Dedifferentiated amniotic fluid mesenchymal stem cell (primary cell): ENCODE data around the gene NAE1.
"Not testable (repeated sequence)": the region's sequence is repeated elsewhere in the genome, so short reads cannot be mapped to it uniquely, and the experiment has no call there.

Experiments
- DNase-seq: peaks from one replicate; pipeline ENCODE4 v3.0.0-alpha.2; 2016; ENCODE audit errors: extremely low spot score

NAE1 gene

DNA sequence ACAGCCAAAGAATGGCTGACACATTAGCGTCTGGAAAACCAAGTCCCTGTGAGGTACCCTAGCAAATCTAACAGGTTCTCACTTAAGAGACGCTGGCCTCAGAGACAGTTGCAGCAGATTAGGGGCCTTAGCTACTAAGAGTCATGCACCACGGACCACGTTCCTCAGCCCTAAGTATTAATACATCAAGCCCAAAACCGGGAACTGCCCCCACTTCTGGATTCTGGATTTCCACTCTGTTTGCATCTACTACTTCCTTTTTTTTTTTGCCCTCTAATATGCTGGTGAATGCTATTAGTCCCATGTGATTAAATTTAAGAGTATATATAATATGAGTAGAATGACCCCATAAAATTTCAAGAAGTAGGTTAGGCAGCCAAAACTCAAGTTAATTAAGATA is 28.6 kb downstream of the NAE1 start:
- no peak for DNase-seq

DNA sequence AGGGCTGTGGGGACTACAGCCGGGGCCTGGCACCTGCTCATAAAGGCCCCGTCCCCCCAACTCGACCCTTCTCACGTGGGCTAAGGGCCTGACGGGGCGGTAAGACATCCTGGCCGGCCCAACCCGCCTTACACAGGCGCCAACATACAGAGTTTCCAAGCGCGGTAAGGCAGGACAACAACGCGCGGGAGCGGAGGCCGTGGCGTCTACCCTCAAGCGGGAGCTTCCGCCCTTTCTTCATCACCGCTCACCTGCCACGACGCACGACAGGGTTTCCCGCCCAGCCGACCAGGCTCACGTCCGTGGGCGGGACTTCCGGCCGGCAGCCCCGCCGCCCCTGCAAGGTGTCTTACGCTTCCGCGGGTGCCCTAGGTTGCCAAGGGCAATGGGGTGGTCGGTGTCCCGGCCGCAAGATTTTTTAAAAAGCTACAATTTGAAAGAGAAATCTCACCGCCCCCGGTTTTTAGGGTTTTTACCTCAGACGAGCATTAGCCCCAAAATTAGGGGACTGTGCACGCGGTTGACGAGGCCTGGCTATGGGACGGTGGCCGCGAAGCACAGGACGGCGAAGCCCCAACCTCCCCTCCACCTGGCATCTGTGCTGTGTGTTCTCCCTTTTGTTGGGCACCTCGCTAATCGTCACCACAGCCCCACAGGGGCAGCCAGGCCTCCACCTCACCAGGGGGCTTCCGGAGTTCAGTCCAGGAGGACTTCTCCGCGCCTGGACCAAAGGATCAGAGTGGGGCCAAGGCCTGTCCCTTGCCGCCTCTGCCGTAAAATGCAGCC is 29.3 kb downstream of the NAE1 start, which contains the start of gene TERB1:
TERB1 (minus strand) TSS at position 265 of the 786 bp plus-strand sequence. CDS start 4,786 bp downstream, outside the sequence.
- DNase-seq: no peak

DNA sequence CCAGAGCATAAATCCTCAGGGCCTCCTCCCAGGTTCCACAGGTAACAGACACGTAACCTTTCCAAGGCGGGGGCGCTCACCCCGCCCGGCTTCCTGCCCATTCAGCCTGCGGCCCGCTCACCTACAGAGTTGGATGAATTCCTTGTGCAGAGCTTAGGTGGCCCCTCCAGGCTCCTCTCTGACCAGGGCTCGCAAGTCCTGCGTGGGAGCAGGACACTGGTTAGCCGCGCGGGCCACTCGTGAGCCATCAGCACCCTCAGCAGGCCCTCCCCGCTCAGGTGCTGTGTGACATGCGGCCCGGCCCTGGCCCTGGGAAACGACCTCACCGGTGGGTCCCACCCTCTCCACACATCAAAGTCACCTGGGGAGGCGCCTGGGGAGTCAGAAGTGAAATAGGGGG is 29.9 kb downstream of the NAE1 start:
- DNase-seq: no peak

DNA sequence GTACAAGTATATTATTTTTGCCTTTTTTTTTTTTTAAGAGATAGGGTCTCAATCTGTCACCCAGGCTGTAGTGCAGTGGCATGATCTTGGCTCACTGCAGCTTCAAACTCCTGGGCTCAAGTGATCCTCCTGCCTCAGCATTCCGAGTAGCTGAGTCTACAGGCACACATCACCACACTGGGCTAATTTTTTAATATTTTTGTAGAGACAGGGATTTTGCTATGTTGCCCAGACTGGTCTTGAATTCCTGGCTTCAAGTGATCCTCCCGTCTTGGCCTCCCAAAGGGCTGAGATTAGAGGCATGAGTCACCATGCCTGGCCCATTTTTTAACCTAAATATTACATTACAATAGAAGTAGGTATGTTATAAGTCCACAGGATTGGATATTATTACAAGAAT is 32.6 kb downstream of the NAE1 start:
- no peak for DNase-seq

DNA sequence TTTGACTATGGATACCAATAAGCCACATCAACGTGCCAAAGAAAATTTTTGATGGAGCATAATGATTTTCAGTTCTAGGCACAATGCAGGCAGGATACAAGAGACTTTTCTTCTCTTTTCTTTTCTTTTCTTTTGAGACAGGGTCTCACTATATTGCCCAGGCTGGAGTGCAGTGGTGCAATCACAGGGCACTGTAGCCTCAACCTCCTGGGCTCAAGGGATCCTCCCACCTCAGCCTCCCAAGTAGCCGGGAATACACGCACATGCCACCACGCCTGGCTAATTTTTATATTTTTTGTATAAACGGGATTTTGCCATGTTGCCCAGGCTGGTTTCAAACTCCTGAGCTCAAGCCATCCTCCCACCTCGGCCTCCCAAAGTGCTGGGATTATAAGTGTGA is 36.8 kb downstream of the NAE1 start:
- DNase-seq: not testable (repeated sequence)

- DNase-seq: no peak
Measured at GRCh38 chr16:66790130-66790733, 40.5 kb downstream of the NAE1 start.

DNA sequence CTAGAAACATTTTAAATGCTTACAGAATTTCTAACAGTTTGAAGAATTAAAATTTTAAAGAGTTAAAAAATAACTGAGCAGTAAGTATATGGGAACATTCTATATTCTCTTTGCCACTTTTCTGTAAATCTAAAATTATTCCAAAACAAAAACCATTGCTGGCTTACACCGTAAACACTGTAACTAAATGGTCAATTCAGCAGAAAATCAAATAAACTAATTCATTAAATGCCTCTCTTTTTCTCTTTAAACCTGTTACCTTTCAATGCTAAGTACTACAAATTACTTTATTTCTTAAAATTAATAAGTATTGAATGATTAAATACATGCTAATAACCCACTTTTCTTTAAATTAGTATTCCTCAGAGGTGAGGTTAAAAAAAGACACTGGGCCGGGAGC is 43.3 kb downstream of the NAE1 start:
- no peak for DNase-seq

DNA sequence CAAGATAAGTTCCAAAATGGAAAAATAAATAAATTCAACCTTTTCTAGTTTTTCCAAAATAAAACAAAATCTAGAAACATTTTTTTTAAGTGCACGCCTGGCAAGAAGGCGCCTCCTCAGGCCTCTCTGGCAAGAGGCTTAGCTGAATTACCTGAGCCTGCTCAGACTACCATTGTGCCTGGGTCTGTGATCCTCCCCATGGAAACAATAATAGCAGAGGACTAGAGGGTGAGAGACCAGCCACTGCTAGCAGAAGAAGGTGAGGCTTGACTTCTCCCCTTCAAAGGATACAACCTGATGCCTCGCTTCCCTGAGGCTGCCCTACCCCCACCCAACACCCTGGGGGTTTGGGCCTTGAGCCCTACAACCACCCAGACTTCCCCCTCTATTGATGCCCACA is 44.2 kb downstream of the NAE1 start:
- no peak for DNase-seq

- DNase-seq: no peak
Measured at GRCh38 chr16:66776457-66776856, 54.3 kb downstream of the NAE1 start.

DNA sequence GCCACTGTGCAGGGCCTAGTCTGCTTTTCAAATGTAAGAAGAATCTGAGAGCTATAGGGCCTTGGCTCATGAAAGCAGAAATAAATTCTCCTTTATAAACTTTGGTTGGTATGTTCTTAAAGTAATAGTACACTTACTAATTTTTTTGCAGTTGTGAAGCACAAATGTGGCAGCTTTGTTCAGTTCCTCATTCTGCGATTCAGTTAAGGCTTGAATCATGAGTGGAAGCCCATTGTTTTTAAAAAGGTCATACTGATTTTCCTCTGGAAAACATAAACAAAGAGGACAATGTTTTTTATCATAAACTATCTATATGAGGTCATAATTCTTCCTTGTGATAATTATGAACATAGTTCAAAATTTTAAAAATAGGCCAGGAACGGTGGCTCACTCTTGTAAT is 55.8 kb downstream of the NAE1 start:
- DNase-seq: no peak

DNA sequence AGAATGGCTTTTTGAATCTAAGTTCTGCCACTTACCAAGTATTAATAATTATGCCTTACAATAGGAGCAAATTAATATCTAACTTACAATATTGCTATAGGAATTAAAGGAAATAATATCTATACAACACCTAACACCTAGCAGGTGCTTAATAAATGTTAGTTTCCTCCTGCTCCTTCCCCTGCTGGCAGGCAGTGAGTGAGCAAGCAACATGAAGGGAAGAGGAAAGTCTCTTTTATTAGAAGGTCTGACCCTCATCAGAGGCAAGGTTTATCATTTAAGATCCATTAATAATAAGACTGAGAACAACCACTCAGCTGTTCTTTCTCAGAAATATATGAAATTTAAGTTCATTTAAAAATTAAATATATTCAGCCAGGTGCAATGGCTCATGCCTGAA is 72.7 kb downstream of the NAE1 start:
- DNase-seq: no peak

- no peak for DNase-seq
Measured at GRCh38 chr16:66754819-66755218, 76.0 kb downstream of the NAE1 start.

GRCh38 chr16:66754211-66754610 is 76.6 kb downstream of the NAE1 start:
- DNase-seq: no peak

- no peak for DNase-seq
Measured at GRCh38 chr16:66752958-66753357, 77.8 kb downstream of the NAE1 start.
